CD8-positive, alpha-beta memory T cell (primary cell): ENCODE measurements around the gene DPY19L1. TPM values are rescaled to one million over a fixed set of nuclear protein-coding genes. Genes with fewer than 3 reads are reported as not detected.
"Not testable (repeated sequence)": the region's sequence is repeated elsewhere in the genome, so short reads cannot be mapped to it uniquely, and the experiment has no call there.

Experiments used
- CTCF ChIA-PET: fragments of 350-600 bp; sonication (Branson Sonifier 250); formaldehyde crosslinking; loops from one replicate; lab custom pipeline; 2021; ENCODE audit warnings: antibody characterized with exemption; lab: Charles Lee
- POLR2A ChIA-PET: fragments of 350-600 bp; sonication (Branson Sonifier 250); formaldehyde crosslinking; loops from one replicate; lab custom pipeline; 2021; ENCODE audit warnings: antibody characterized with exemption; lab: Charles Lee
- DNase-seq, 5 donors: peaks; one replicate each; pipeline versions ENCODE4 v3.0.0 to v3.0.0-alpha.2; 2020 to 2022; ENCODE audit warnings: mixed read lengths in 1 of 5
- H3K27ac ChIP-seq: one replicate; pipeline ENCODE4 v1.7.0; 2013; ENCODE audit warnings: low read depth, mild to moderate bottlenecking, low read length, moderate library complexity
- H3K27me3 ChIP-seq: 2 replicates; pipeline ENCODE4 v1.7.0; 2013; ENCODE audit warnings: low read length, mild to moderate bottlenecking; ENCODE audit not compliant: insufficient read depth, poor library complexity, severe bottlenecking
- H3K36me3 ChIP-seq: 2 replicates; pipeline ENCODE4 v1.7.0; 2013; ENCODE audit warnings: mild to moderate bottlenecking, low read length, moderate library complexity; ENCODE audit not compliant: insufficient read depth
- H3K4me1 ChIP-seq: 2 replicates; pipeline ENCODE4 v1.7.0; 2013; ENCODE audit warnings: mild to moderate bottlenecking, low read length, moderate library complexity; ENCODE audit not compliant: insufficient read depth
- H3K4me3 ChIP-seq: 2 replicates; pipeline ENCODE4 v1.7.0; 2013; ENCODE audit warnings: mild to moderate bottlenecking, low read length
- H3K9me3 ChIP-seq: 2 replicates; pipeline ENCODE4 v1.7.0; 2013; ENCODE audit warnings: mild to moderate bottlenecking, low read length
- H3K27ac Mint-ChIP-seq, 8 donors: one replicate each; pipeline ENCODE4 v1.8.0; 2020 to 2021; ENCODE audit warnings: mixed read lengths in 8 of 8, mild to moderate bottlenecking in 6 of 8, inconsistent platforms in 3 of 8, moderate library complexity in 3 of 8
- H3K27me3 Mint-ChIP-seq, 2 donors: one replicate each; pipeline ENCODE4 v1.8.0; 2020 to 2021; ENCODE audit warnings: mixed read lengths in 2 of 2, mild to moderate bottlenecking in 1 of 2, moderate library complexity in 1 of 2
- H3K36me3 Mint-ChIP-seq, 3 donors: one replicate each; pipeline ENCODE4 v1.8.0; 2020 to 2021; ENCODE audit warnings: mixed read lengths in 3 of 3, inconsistent platforms in 1 of 3, mild to moderate bottlenecking in 1 of 3
- H3K4me1 Mint-ChIP-seq, 3 donors: one replicate each; pipeline ENCODE4 v1.8.0; 2020 to 2021; ENCODE audit warnings: mixed read lengths in 3 of 3, inconsistent platforms in 1 of 3, mild to moderate bottlenecking in 1 of 3
- H3K4me3 Mint-ChIP-seq, 7 donors: one replicate each; pipeline ENCODE4 v1.8.0; 2020 to 2021; ENCODE audit warnings: mixed read lengths in 7 of 7, mild to moderate bottlenecking in 6 of 7, moderate library complexity in 4 of 7, inconsistent platforms in 2 of 7
- H3K9me3 Mint-ChIP-seq, 5 donors: one replicate each; pipeline ENCODE4 v1.8.0; 2020 to 2022; ENCODE audit warnings: mixed read lengths in 5 of 5, mild to moderate bottlenecking in 3 of 5, moderate library complexity in 2 of 5, inconsistent platforms in 1 of 5
- polyA plus RNA-seq: library from polyadenylated mRNA; unstranded; fragments of 300-500 nt; fragmentation: Illumina TruSeq; gene quantifications from one replicate; pipeline ENCODE4 v1.2.3, GENCODE V29; 2021
- total RNA-seq, 2 experiments: library from RNA; stranded (reverse); gene quantifications; one replicate each; pipeline ENCODE4 v1.2.3, GENCODE V29; 2021

DPY19L1 gene
- total and polyA plus RNA-seq, 3 experiments from 2014 or later = 3.2 to 16.2 (median 15.9) TPM

- Histone ChIP-seq H3K4me1 (no peaks in the 10 kb centered on the region), H3K4me3 (no peak overlapping the region), H3K36me3 (no peaks in the 10 kb centered on the region), H3K27me3 (no peaks in the 10 kb centered on the region), H3K27ac (no peak overlapping the region), H3K9me3 (no peaks in the 10 kb centered on the region)
- H3K4me3 Mint-ChIP-seq = no peak overlapping the region
- no peaks in the 10 kb centered on the region for H3K4me1 Mint-ChIP-seq
- H3K27me3 Mint-ChIP-seq = peaks cover 0 to 2% of the 10 kb centered on the region in 2 donors
- peaks cover 3 to 55% (median 10%) of the 10 kb centered on the region in 3 donors for H3K36me3 Mint-ChIP-seq
- H3K27ac Mint-ChIP-seq = no peak overlapping the region
- DNase-seq = no peak
- POLR2A ChIA-PET = no interaction called here
- H3K9me3 Mint-ChIP-seq = no peaks in the 10 kb centered on the region
- CTCF ChIA-PET = no interaction called here
Observed at GRCh38 chr7:35012160-35012559, 25.1 kb downstream of the DPY19L1 start.

GRCh38 chr7:35011085-35011484 is 26.2 kb downstream of the DPY19L1 start:
- CTCF ChIA-PET = no interaction called here
- no peaks in the 10 kb centered on the region for H3K9me3 ChIP-seq

GRCh38 chr7:35007768-35008167 is 29.5 kb downstream of the DPY19L1 start:
- peaks cover 0 to 44% (median 9%) of the 10 kb centered on the region in 3 donors for H3K36me3 Mint-ChIP-seq
- Histone ChIP-seq H3K27ac (no peak overlapping the region), H3K27me3 (no peaks in the 10 kb centered on the region), H3K9me3 (no peaks in the 10 kb centered on the region), H3K4me1 (no peaks in the 10 kb centered on the region), H3K36me3 (no peaks in the 10 kb centered on the region), H3K4me3 (no peak overlapping the region)
- no peak overlapping the region for H3K4me3 Mint-ChIP-seq
- ChIA-PET CTCF (no interaction called here), POLR2A (no interaction called here)
- H3K27ac Mint-ChIP-seq = no peak overlapping the region
- H3K27me3 Mint-ChIP-seq = peaks cover 0 to 5% of the 10 kb centered on the region in 2 donors
- no peaks in the 10 kb centered on the region for H3K4me1 Mint-ChIP-seq
- DNase-seq = no peak
- no peaks in the 10 kb centered on the region for H3K9me3 Mint-ChIP-seq

More at GRCh38 chr7:35011085-35011484, 26.2 kb downstream of the DPY19L1 start:
- Histone ChIP-seq H3K27ac (no peak overlapping the region), H3K4me1 (no peaks in the 10 kb centered on the region), H3K27me3 (no peaks in the 10 kb centered on the region), H3K4me3 (no peak overlapping the region), H3K36me3 (no peaks in the 10 kb centered on the region)
- H3K36me3 Mint-ChIP-seq = peaks cover 3 to 49% (median 8%) of the 10 kb centered on the region in 3 donors
- POLR2A ChIA-PET = no interaction called here
- no peaks in the 10 kb centered on the region for H3K9me3 Mint-ChIP-seq
- peaks cover 0 to 2% of the 10 kb centered on the region in 2 donors for H3K27me3 Mint-ChIP-seq
- DNase-seq = no peak
- no peaks in the 10 kb centered on the region for H3K4me1 Mint-ChIP-seq
- no peak overlapping the region for H3K4me3 Mint-ChIP-seq
- H3K27ac Mint-ChIP-seq = no peak overlapping the region

- Mint-ChIP-seq H3K9me3 (no peaks in the 10 kb centered on the region), H3K27ac (no peak overlapping the region), H3K4me3 (no peak overlapping the region), H3K4me1 (no peaks in the 10 kb centered on the region), H3K27me3 (peaks cover 0 to 5% of the 10 kb centered on the region in 2 donors), H3K36me3 (peaks cover 4 to 24% (median 9%) of the 10 kb centered on the region in 3 donors)
- CTCF ChIA-PET = no interaction called here
- Histone ChIP-seq H3K36me3 (no peaks in the 10 kb centered on the region), H3K27ac (no peak overlapping the region), H3K9me3 (no peaks in the 10 kb centered on the region), H3K4me3 (no peak overlapping the region), H3K27me3 (no peaks in the 10 kb centered on the region), H3K4me1 (no peaks in the 10 kb centered on the region)
- POLR2A ChIA-PET = no interaction called here
- no peak for DNase-seq
Observed at GRCh38 chr7:35004531-35005095, 32.7 kb downstream of the DPY19L1 start.

GRCh38 chr7:35003679-35004303 is 33.5 kb downstream of the DPY19L1 start:
- H3K4me1 ChIP-seq = no peaks in the 10 kb centered on the region
- POLR2A ChIA-PET = no interaction called here
- no peak overlapping the region for H3K4me3 ChIP-seq
- no peak for DNase-seq
- H3K4me3 Mint-ChIP-seq = no peak overlapping the region
- H3K9me3 Mint-ChIP-seq = no peaks in the 10 kb centered on the region
- CTCF ChIA-PET = no interaction called here
- peak overlapping the region; percentile 33 for H3K27ac ChIP-seq
- peak overlapping the region in 1 of 8 donors; percentile 19 for H3K27ac Mint-ChIP-seq
- no peaks in the 10 kb centered on the region for H3K27me3 ChIP-seq
- H3K4me1 Mint-ChIP-seq = no peaks in the 10 kb centered on the region
- H3K36me3 Mint-ChIP-seq = peaks cover 4 to 23% (median 8%) of the 10 kb centered on the region in 3 donors
- H3K27me3 Mint-ChIP-seq = peaks cover 0 to 5% of the 10 kb centered on the region in 2 donors
- no peaks in the 10 kb centered on the region for H3K36me3 ChIP-seq
- no peaks in the 10 kb centered on the region for H3K9me3 ChIP-seq

GRCh38 chr7:35003177-35003650 is 34.1 kb downstream of the DPY19L1 start:
- H3K4me1 ChIP-seq, H3K9me3 ChIP-seq, H3K36me3 ChIP-seq, H3K9me3 Mint-ChIP-seq, H3K27me3 ChIP-seq, CTCF ChIA-PET, POLR2A ChIA-PET, DNase-seq, H3K4me3 Mint-ChIP-seq, H3K27me3 Mint-ChIP-seq, H3K4me1 Mint-ChIP-seq, H3K4me3 ChIP-seq: not testable (repeated sequence)
- H3K27ac Mint-ChIP-seq = peak overlapping the region in 1 of 8 donors; percentile 38
- peak overlapping the region; percentile 33 for H3K27ac ChIP-seq
- H3K36me3 Mint-ChIP-seq = peaks cover 4 to 22% (median 8%) of the 10 kb centered on the region in 3 donors

GRCh38 chr7:34998335-34998734 is 39.0 kb downstream of the DPY19L1 start:
- DNase-seq, H3K4me3 Mint-ChIP-seq, H3K4me1 Mint-ChIP-seq, H3K36me3 Mint-ChIP-seq, POLR2A ChIA-PET, H3K27me3 ChIP-seq, H3K4me1 ChIP-seq, H3K9me3 ChIP-seq, H3K36me3 ChIP-seq, CTCF ChIA-PET, H3K4me3 ChIP-seq, H3K9me3 Mint-ChIP-seq, H3K27me3 Mint-ChIP-seq: not testable (repeated sequence)
- peak overlapping the region; percentile 43 for H3K27ac ChIP-seq
- H3K27ac Mint-ChIP-seq = peak overlapping the region in 3 of 8 donors; percentile 3 to 41 (median 5)

GRCh38 chr7:34996423-34997090 is 40.7 kb downstream of the DPY19L1 start:
- H3K27me3 ChIP-seq, H3K4me3 Mint-ChIP-seq, H3K4me3 ChIP-seq, H3K9me3 Mint-ChIP-seq, CTCF ChIA-PET, H3K27me3 Mint-ChIP-seq, H3K27ac ChIP-seq, H3K36me3 Mint-ChIP-seq, H3K9me3 ChIP-seq, H3K4me1 ChIP-seq, H3K36me3 ChIP-seq, DNase-seq, POLR2A ChIA-PET: not testable (repeated sequence)
- Mint-ChIP-seq H3K27ac (peak overlapping the region in 3 of 8 donors; percentile 34 to 53 (median 50)), H3K4me1 (peaks cover 11 to 17% (median 14%) of the 10 kb centered on the region in 3 donors)
